ENCODE results near the gene NMNAT2. TPM values are rescaled to one million over a fixed set of nuclear protein-coding genes. Genes with fewer than 3 reads are reported as not detected.

NMNAT2 gene
- total RNA-seq, 2 donors from 2014 or later, result 0.60 to 1.1 TPM

- intact Hi-C loops (cut with DNase I), result loop anchor here in 1 of 2 donors (1.0 kb wide), 1 partner anchor 31 kb away; no protein-coding TSS in a partner anchor
- no peak for DNase-seq (ENCODE audit: low spot score)
Measured at GRCh38 chr1:183296782-183297181, 121.4 kb downstream of the NMNAT2 start.

- DNase-seq (ENCODE audit: low spot score), result no peak
- intact Hi-C loops (cut with DNase I), result no loop called here
Measured at GRCh38 chr1:183295521-183295920, 122.7 kb downstream of the NMNAT2 start.

- DNase-seq (ENCODE audit: low spot score), result no peak
- intact Hi-C loops (cut with DNase I), result no loop called here
Measured at GRCh38 chr1:183293876-183294275, 124.3 kb downstream of the NMNAT2 start.

- intact Hi-C loops (cut with DNase I), result no loop called here
- DNase-seq (ENCODE audit: low spot score), result peak; percentile 29
Measured at GRCh38 chr1:183293241-183293640, 124.9 kb downstream of the NMNAT2 start.

GRCh38 chr1:183291802-183292514 is 126.2 kb downstream of the NMNAT2 start:
- peak; percentile 81 for DNase-seq (ENCODE audit: low spot score)
- intact Hi-C loops (cut with DNase I), result no loop called here

GRCh38 chr1:183291216-183291762 is 126.9 kb downstream of the NMNAT2 start:
- DNase-seq (ENCODE audit: low spot score), result peak; percentile 71
- intact Hi-C loops (cut with DNase I), result no loop called here

GRCh38 chr1:183290628-183291027 is 127.6 kb downstream of the NMNAT2 start:
- DNase-seq (ENCODE audit: low spot score), result peak; percentile 49
- intact Hi-C loops (cut with DNase I), result no loop called here

- intact Hi-C loops (cut with DNase I), result no loop called here
Measured at GRCh38 chr1:183289051-183289496, 129.1 kb downstream of the NMNAT2 start.

GRCh38 chr1:183288583-183288982 is 129.6 kb downstream of the NMNAT2 start:
- intact Hi-C loops (cut with DNase I), result no loop called here
- no peak for DNase-seq (ENCODE audit: low spot score)

More at GRCh38 chr1:183289051-183289496, 129.1 kb downstream of the NMNAT2 start:
- peak; percentile 58 for DNase-seq (ENCODE audit: low spot score)

- DNase-seq (ENCODE audit: low spot score), result peak; percentile 85
- intact Hi-C loops (cut with DNase I), result no loop called here
Measured at GRCh38 chr1:183287191-183287675, 130.9 kb downstream of the NMNAT2 start.

GRCh38 chr1:183285746-183286145 is 132.4 kb downstream of the NMNAT2 start:
- peak; percentile 73 for DNase-seq (ENCODE audit: low spot score)
- intact Hi-C loops (cut with DNase I), result no loop called here

GRCh38 chr1:183285256-183285655 is 132.9 kb downstream of the NMNAT2 start:
- DNase-seq (ENCODE audit: low spot score), result peak; percentile 9
- intact Hi-C loops (cut with DNase I), result no loop called here

GRCh38 chr1:183284086-183284485 is 134.1 kb downstream of the NMNAT2 start:
- intact Hi-C loops (cut with DNase I), result no loop called here
- DNase-seq (ENCODE audit: low spot score), result no peak

GRCh38 chr1:183283286-183283685 is 134.9 kb downstream of the NMNAT2 start:
- peak; percentile 60 for DNase-seq (ENCODE audit: low spot score)
- intact Hi-C loops (cut with DNase I), result loop anchor here in 1 of 2 donors (2.0 kb wide), 1 partner anchor 36 kb away; no protein-coding TSS in a partner anchor

- intact Hi-C loops (cut with DNase I), result loop anchor here in 1 of 2 donors (2.0 kb wide), 1 partner anchor 37 kb away; no protein-coding TSS in a partner anchor
- peak; percentile 59 for DNase-seq (ENCODE audit: low spot score)
Measured at GRCh38 chr1:183282101-183282855, 135.9 kb downstream of the NMNAT2 start.

- intact Hi-C loops (cut with DNase I), result loop anchor here (2.0 kb wide), 1 partner anchor 37 kb away; no protein-coding TSS in a partner anchor
- DNase-seq (ENCODE audit: low spot score), result peak; percentile 96
Measured at GRCh38 chr1:183281553-183282091, 136.6 kb downstream of the NMNAT2 start.

GRCh38 chr1:183281039-183281438 is 137.1 kb downstream of the NMNAT2 start:
- intact Hi-C loops (cut with DNase I), result loop anchor here in 1 of 2 donors (2.0 kb wide), 1 partner anchor 38 kb away; no protein-coding TSS in a partner anchor
- peak; percentile 86 for DNase-seq (ENCODE audit: low spot score)

GRCh38 chr1:183279835-183280234 is 138.3 kb downstream of the NMNAT2 start:
- intact Hi-C loops (cut with DNase I), result loop anchor here in 1 of 2 donors (2.0 kb wide), 1 partner anchor 39 kb away; no protein-coding TSS in a partner anchor
- DNase-seq (ENCODE audit: low spot score), result peak; percentile 89
